ENCODE data around the gene ASCL5. TPM values are rescaled to one million over a fixed set of nuclear protein-coding genes. Genes with fewer than 3 reads are reported as not detected.

ASCL5 gene
- total and polyA plus RNA-seq, 10 of the 15 experiments (the other 5 are each of a cell fraction or from before 2014, with no cell fraction given) = 0.04 TPM; not detected in 9

GRCh38 chr1:201065686-201066085 lies 61.3 kb downstream of the ASCL5 start (continued):
- TF ChIP-seq ZBTB40 (IDR thresholded peaks at IDR 0.05; ENCODE audit: borderline replicate concordance) (no peak), SIX5 (IDR thresholded peaks at IDR 0.05; ENCODE audit: low read depth, low read length, severe bottlenecking) (no peak)
- TF ChIP-seq, protein P1, sequence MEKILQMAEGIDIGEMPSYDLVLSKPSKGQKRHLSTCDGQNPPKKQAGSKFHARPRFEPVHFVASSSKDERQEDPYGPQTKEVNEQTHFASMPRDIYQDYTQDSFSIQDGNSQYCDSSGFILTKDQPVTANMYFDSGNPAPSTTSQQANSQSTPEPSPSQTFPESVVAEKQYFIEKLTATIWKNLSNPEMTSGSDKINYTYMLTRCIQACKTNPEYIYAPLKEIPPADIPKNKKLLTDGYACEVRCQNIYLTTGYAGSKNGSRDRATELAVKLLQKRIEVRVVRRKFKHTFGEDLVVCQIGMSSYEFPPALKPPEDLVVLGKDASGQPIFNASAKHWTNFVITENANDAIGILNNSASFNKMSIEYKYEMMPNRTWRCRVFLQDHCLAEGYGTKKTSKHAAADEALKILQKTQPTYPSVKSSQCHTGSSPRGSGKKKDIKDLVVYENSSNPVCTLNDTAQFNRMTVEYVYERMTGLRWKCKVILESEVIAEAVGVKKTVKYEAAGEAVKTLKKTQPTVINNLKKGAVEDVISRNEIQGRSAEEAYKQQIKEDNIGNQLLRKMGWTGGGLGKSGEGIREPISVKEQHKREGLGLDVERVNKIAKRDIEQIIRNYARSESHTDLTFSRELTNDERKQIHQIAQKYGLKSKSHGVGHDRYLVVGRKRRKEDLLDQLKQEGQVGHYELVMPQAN (conservative IDR thresholded peaks at IDR 0.05) = no peak

- intact Hi-C loops (cut with micrococcal nuclease; ENCODE audit: unreplicated experiment) (no loop called here), in situ Hi-C loops (cut with MboI) (no loop called here)
- H3K36me3 ChIP-seq (ENCODE audit: control insufficient read depth in 2 of 2, insufficient read depth in 2 of 2, low read length in 1 of 2) = no peaks in the 10 kb centered on the region
- POLR2A ChIA-PET = interaction anchor here (0.6 kb wide), 1 partner anchor 13 kb away, joined by 5 read pairs; no protein-coding TSS in a partner anchor
- SMC1A ChIA-PET (ENCODE audit: uncharacterized antibody, unreplicated experiment) = no interaction called here
- peaks cover under 1 to 5% of the 10 kb centered on the region in 2 experiments; a peak in 3 of 4 replicates for H3K27me3 ChIP-seq (replicated peaks in 1 of 2; ENCODE audit: control insufficient read depth in 2 of 2, insufficient read depth in 2 of 2, low read length in 1 of 2)
- ATAC-seq (no peak), FAIRE-seq (no peak), DNase-seq (ENCODE audit: low read depth, low spot score) (no peak)
- RAD21 ChIA-PET (ENCODE audit: unreplicated experiment) = interaction anchor here (0.9 kb wide), 1 partner anchor 1011 kb away, joined by 3 read pairs; no protein-coding TSS in a partner anchor
- H3K9ac ChIP-seq (ENCODE audit: control insufficient read depth, insufficient read depth, low read length) = no peak overlapping the region
- H3K4me1 ChIP-seq (ENCODE audit: control insufficient read depth, insufficient read depth, low read length) = no peaks in the 10 kb centered on the region
- no peaks in the 10 kb centered on the region for H3K9me3 ChIP-seq (replicated peaks; ENCODE audit: control insufficient read depth, insufficient read depth, low read length)
- no peak overlapping the region for H3K27ac ChIP-seq (ENCODE audit: control insufficient read depth, insufficient read depth)
- H2AFZ ChIP-seq (ENCODE audit: control insufficient read depth, low read depth, low read length) = no peak overlapping the region
- CTCF ChIA-PET = interaction anchor here (1.2 kb wide), 1 partner anchor 93 kb away, joined by 3 read pairs; no protein-coding TSS in a partner anchor
- H3K79me2 ChIP-seq (ENCODE audit: control insufficient read depth, insufficient read depth, low read length) = no peaks in the 10 kb centered on the region
- H3K4me2 ChIP-seq (ENCODE audit: control insufficient read depth, insufficient read depth) = no peak overlapping the region
- no TSS peak for BruUV-seq (replicated peaks)
- no peaks in the 10 kb centered on the region for H4K20me1 ChIP-seq (ENCODE audit: control insufficient read depth, insufficient read depth)
- H3K4me3 ChIP-seq = no peak overlapping the region
- 26% methylated on average over 8 of the region's 8 CpGs for WGBS (ENCODE audit: insufficient coverage, insufficient replicate concordance, low lambda C conversion rate, missing lambda C conversion rate)
- TF ChIP-seq LARP7 (IDR thresholded peaks at IDR 0.05) (no peak), SIN3A (IDR thresholded peaks at IDR 0.05; ENCODE audit: low read depth, low read length) (no peak), HDAC6 (IDR thresholded peaks at IDR 0.05; ENCODE audit: unreplicated experiment) (no peak), HDGF (IDR thresholded peaks at IDR 0.05) (no peak), ZBTB40 (IDR thresholded peaks at IDR 0.05; ENCODE audit: borderline replicate concordance) (no peak), FOXM1 (IDR thresholded peaks at IDR 0.05; ENCODE audit: low read depth, low read length) (no peak), PAX8 (IDR thresholded peaks at IDR 0.05) (no peak)
Observed at GRCh38 chr1:201064806-201065205, 62.2 kb downstream of the ASCL5 start.
